ENCODE measurements around the gene HPSE. TPM values are rescaled to one million over a fixed set of nuclear protein-coding genes. Genes with fewer than 3 reads are reported as not detected.

The HPSE gene
- total RNA-seq, result 18.9 and 19.2 TPM in 2 replicates

- intact Hi-C loops (cut with micrococcal nuclease), result loop anchor here (1.0 to 10.0 kb wide), 6 partner anchors 16 to 960 kb away; partner anchors contain the start of genes HNRNPD and MRPS18C
Measured at GRCh38 chr4:83334425-83335241, at the start of gene HPSE. TSS of gene HPSE (minus strand) at chr4:83334848. CDS start at chr4:83334782, 66 bp downstream.

GRCh38 chr4:83382850-83383249 is 48.2 kb upstream of the HPSE start:
- intact Hi-C loops (cut with micrococcal nuclease), result no loop called here

DNA sequence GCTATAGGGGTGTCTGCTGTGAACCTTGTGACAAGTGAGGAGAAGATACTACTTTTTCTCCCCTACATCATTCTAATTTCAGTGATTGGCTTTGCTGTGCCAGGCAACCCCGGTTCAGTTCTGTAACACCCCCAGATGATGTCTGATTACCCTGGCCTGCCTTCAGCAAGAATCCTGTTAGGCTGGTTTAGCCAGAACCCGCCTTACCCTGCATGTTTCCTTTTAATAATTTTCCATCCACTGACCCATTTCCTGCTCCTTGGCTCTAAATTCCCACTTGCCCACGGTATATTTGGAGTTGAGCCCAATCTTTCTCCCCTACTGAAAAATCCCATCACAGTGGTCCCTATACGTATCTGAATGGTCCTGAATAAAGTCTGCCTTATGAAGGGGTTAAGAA is 46.5 kb upstream of the HPSE start:
- intact Hi-C loops (cut with micrococcal nuclease), result no loop called here

- intact Hi-C loops (cut with micrococcal nuclease), result no loop called here
Measured at GRCh38 chr4:83378419-83378818, 43.8 kb upstream of the HPSE start.

GRCh38 chr4:83372931-83373330 is 38.3 kb upstream of the HPSE start:
- intact Hi-C loops (cut with micrococcal nuclease), result no loop called here

DNA sequence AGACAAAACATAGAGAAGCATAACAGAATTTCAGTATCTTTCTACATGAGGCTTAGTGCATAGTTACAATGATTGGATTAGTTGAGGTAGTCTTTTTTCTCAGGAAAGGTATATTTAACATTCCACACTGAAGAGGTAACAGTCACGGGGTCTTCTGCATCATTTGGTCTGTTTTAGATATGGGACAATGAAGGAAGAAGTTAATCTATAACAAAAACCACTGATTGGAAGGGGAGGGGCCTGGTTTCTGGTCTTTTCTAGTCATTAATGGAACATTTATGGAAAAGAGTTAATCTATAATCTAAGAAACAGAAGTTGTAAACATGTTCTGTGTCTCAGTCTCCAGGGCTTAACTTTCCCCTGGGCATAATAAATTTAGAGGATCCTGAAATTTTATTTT is 37.3 kb upstream of the HPSE start:
- intact Hi-C loops (cut with micrococcal nuclease), result no loop called here

DNA sequence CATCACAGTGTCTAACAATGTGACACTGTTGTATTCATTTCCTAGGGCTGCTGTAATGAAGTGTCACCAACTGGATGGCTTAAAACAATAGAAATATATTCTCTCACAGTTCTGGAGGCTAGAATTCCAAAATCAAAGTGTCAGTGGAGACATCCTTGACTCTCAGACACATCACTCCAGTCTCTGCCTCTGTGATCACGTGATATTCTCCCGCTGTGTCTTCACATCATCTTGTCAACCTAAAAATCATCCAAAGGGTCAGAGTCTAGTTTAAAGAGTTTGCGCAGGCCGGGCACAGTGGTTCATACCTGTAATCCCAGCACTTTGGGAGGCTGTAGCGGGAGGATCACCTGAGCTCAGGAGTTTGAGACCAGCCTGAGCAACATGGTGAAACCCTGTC is 36.6 kb upstream of the HPSE start:
- intact Hi-C loops (cut with micrococcal nuclease), result no loop called here

DNA sequence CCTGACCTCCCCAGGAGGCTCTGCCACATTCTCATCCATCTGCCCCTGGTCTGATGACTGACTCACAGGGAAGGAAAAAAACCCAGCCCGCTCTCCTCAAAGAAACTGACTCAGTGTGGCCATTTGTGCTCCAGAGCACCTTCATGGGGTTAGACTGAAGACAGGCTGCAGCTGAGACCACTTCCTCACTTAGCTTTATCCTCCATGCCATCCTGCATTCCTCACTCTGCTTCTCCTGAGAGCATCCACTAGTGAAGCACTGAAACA is 35.9 kb upstream of the HPSE start:
- intact Hi-C loops (cut with micrococcal nuclease), result no loop called here

DNA sequence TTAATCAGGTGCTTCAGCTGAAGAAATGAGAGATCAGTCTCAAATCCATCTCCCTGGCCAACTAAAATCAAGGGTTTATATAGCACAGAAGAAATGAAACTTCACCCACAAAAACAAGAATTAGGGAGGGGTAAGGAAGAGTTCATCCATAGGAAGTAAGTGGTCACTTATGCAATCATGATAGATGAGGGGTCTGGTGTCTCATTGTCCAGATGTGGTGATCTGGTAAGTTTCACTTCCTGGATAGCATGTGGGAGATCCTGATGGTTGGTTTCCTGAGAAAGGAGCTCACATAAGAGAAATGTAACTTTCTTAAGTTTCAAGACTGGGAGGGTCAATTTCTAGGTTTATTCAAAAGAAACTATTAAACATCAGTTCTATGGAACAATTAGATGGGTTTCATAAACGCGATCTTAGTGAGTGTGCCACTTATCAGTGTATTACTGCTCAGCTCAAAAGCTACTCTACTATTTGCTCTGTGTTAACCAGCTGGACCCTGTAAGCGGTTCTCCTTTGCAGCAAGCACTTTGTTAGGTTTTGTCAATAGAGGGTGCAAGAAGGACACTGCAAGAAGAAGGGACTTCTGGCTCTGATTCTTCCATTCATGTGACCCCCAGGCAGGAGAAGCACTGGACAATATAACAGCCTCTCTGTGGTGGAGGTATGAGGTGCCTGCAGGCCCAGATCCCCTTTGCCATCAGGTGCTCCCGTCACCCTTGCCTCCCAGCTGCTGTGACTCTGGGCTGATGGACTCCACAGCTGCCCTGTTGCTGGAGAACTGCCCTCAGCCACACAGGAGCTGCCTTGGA is 35.4 kb upstream of the HPSE start:
- intact Hi-C loops (cut with micrococcal nuclease), result no loop called here

DNA sequence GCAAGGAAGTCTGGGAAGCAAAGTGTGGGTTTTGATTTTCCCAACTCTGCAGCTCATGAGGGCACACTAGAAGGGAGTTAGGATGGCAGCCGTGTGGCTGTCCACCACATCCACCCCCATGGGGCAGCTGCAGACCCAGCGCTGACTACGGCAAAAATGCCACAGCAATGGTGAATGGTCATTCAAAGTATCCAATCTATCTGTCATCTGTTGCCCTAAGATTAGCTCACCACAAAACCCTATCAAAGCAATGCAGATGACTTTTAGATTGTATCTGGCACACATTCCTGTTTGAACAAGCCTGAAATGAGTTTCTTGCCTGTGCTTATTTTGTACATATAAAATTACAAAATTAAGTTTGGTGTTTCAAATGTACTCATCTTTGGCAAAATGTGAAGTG is 29.7 kb upstream of the HPSE start:
- intact Hi-C loops (cut with micrococcal nuclease), result no loop called here

DNA sequence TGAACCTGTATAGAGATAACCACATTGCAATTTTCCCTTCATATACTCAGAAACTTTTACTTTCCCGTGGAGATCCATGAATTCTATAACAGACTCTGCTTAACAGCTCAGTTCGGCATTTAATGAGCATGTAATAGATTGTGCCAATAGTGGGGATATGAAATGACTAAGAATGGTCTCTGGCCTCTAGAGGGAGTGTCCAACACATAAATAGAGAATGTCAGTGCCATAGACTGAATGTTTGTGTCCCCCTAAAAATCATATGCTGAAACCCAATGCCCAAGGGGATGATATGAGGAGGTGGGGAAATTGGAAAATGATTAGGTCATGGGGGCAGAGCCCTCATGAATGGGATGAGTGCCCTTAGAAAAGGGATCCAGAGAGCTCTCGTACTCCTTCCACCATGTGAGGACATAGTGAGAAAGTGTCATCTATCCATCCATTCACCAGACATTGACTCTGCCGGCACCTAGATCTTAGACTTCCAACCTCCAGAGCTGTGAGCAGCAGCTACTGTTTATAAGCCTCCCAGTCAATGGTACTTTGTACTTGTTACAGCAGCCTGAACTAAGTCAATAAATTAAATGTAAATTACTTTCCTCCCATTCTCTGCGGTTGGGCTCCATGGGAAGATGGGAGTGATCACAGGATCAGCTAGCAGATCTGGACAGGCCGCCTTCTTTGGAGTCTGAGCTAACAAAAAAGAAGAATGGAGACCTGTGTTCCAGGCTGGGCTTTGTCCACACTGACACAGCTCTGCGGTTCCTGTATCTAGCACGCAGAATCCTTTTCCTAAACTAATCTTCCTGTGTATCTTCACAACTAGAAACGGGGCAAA is 28.1 kb upstream of the HPSE start:
- intact Hi-C loops (cut with micrococcal nuclease), result loop anchor here (2.0 kb wide), 1 partner anchor 278 kb away; no protein-coding TSS in a partner anchor

DNA sequence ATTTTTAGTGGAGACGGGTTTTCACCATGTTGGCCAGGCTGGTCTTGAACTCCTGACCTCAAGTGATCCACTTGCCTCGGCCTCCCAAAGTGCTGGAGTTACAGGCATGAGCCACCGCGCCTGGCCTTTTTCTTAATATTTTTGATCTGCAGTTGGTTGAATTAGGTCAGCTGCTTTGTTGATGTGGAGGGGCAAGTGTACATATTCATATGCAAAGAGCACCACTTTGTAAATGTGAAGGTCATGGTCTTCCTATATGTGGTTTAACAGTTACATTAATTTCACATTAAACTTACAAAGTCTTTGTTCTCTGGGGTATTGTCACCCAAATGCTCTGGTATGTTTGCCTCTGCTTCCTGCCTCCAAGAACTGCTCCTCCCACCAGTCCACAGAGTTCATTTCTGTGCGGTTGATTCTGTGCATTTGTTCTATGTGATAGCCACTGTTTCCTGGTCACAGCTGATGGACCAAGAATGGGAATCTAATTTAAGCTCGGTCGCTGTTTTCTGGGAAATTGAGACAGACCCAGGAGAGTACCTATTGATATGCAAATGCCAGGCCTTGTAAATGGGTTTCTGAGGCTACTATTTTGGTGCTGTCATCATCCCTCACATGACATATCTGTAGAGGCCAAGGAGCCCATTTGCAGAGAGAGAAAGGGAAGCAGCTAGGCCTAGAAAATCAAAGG is 26.9 kb upstream of the HPSE start:
- intact Hi-C loops (cut with micrococcal nuclease), result loop anchor here (2.0 kb wide), 1 partner anchor 279 kb away; no protein-coding TSS in a partner anchor

- intact Hi-C loops (cut with micrococcal nuclease), result no loop called here
Measured at GRCh38 chr4:83360018-83360417, 25.4 kb upstream of the HPSE start.

GRCh38 chr4:83358410-83358809 is 23.8 kb upstream of the HPSE start:
- intact Hi-C loops (cut with micrococcal nuclease), result no loop called here

- intact Hi-C loops (cut with micrococcal nuclease), result no loop called here
Measured at GRCh38 chr4:83356899-83357661, 22.4 kb upstream of the HPSE start.

DNA sequence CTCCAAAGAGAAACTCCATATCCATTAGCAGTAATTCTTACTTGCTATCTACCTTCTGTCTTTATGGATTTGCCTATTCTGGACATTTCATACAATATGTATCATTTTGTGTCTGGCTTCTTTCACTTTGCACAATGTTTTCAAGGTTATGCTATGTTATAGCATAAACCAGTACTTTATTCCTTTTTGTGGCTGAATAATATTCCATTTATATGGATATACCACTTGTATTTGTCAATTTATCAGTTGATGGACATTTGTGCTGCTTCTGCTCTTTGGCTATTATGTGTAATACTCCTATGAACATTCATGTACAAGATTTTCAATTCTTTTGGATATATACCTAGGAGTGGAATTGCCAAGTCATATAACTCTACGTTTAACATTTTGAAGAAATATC is 18.9 kb upstream of the HPSE start:
- intact Hi-C loops (cut with micrococcal nuclease), result loop anchor here (5.0 kb wide), 1 partner anchor 141 kb away; no protein-coding TSS in a partner anchor

DNA sequence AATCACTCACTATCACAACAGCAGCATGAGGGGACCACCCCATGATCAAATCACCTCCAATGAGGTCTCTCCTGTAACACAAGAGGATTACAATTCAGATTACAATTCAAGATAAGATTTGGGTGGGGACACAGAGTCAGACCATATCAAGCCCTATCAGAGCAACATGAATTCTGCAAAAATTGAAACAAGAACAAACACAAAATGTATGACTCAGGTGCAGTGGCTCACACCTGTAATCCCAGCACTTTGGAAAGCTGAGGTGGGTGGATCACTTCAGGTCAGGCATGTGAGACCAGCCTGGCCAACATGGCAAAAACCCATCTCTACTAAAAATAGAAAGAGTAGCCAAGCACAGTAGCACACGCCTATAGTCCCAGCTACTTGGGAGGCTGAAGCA is 13.4 kb upstream of the HPSE start:
- intact Hi-C loops (cut with micrococcal nuclease), result no loop called here

DNA sequence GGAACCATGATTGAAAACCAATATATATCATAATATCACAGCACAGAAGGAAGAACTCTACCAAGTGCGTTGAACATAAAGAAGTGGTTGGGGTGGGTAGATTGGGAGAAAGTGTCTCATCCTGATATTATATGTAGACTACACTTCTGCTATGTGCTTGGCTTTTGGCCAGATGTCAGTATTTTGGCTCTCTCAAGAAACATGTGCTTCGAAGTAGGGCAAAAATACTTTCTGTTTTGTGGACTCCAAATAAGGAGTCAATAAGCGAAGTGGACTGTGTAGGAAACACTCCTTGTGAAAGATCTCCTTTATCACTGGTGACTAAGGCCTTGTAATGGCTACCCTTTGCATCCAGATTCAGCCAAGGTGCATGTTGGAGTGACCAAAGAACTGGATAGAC is 7.8 kb upstream of the HPSE start:
- intact Hi-C loops (cut with micrococcal nuclease), result no loop called here

GRCh38 chr4:83340692-83341343 is 6.2 kb upstream of the HPSE start:
- intact Hi-C loops (cut with micrococcal nuclease), result loop anchor here (1.0 kb wide), 2 partner anchors 9 to 110 kb away; no protein-coding TSS in a partner anchor

DNA sequence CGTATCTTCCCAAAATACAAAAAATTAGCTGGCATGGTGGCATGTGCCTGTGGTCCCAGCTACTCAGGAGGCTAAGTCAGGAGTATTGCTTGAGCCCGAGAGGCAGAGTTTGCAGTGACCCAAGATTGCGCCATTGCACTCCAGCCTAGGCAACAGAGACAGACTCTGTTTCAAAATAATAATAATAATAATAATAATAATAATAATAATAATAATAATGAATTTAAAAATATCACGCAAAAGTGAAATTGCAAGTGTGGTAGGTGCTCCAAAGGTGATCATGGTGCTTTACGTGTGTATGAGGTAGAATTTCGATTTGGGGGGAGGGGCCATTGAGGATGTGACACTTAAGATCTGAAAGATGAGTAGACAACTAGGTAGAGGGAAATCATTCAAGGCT is 4.9 kb upstream of the HPSE start:
- intact Hi-C loops (cut with micrococcal nuclease), result loop anchor here (10.0 kb wide), 1 partner anchor 965 kb away; the partner anchor contains the start of gene HNRNPD
